ENCODE data around the gene VWA5B1.

The VWA5B1 gene

DNA sequence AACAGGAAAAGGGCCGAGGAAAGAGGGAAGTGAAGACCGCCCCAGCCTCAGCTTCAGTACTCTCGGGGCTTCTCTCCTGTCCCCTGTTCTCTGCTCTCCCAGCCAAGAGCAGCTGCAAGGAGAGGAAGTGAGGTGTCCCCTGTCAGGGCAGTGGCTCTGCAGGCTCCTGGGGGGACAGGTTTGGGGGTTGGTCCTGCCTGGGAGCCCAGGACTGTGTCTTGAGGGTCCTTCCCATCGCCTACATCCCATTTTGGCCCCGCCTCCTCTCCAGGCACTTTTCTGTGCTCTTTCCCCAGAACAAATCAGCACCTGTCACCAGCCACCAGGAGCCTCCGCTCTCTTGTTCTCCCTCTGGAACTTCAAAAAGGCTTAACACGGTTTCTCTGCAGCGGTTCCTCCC lies 82.6 kb downstream of the VWA5B1 start:
- Histone ChIP-seq H3K9me3 (ENCODE audit: control insufficient read depth, low read length) (no peaks in the 10 kb centered on the region), H3K4me3 (ENCODE audit: insufficient read depth, low read depth, low read length) (no peak overlapping the region), H3K4me1 (ENCODE audit: control insufficient read depth, insufficient read depth, low read length) (peaks cover 15% of the 10 kb centered on the region), H3K36me3 (ENCODE audit: control insufficient read depth, insufficient read depth, low read length) (no peaks in the 10 kb centered on the region), H3K27ac (ENCODE audit: insufficient read depth, low read depth, low read length, poor library complexity, severe bottlenecking) (no peak overlapping the region), H3K27me3 (ENCODE audit: control insufficient read depth, insufficient read depth, low read length, poor library complexity, severe bottlenecking) (peaks cover 38% of the 10 kb centered on the region)
- WGBS, 2 experiments, result 46 to 47% methylated on average over 8 of the region's 8 CpGs

DNA sequence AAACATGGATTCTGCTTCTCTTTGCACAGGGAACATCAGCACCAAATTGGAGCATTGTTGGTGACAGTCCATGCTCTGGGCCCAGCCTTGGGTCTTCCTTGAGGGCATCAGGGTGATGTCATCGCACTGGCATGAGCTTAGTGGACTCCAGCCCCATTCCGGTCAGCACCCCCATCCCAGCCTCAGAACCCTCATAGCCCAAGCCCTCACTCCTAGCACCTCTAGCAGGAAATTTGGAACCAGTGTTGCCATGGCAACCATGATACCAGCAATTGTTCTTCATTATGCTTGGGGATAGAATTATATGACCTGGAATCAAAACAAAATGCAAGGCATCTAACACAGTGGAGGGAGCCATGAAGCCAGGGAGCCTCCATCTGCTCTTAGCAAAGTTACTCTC lies 83.1 kb downstream of the VWA5B1 start:
- Histone ChIP-seq H3K4me1 (ENCODE audit: control insufficient read depth, insufficient read depth, low read length) (peaks cover 15% of the 10 kb centered on the region), H3K27ac (ENCODE audit: insufficient read depth, low read depth, low read length, poor library complexity, severe bottlenecking) (no peak overlapping the region), H3K9me3 (ENCODE audit: control insufficient read depth, low read length) (no peaks in the 10 kb centered on the region), H3K27me3 (ENCODE audit: control insufficient read depth, insufficient read depth, low read length, poor library complexity, severe bottlenecking) (peaks cover 33% of the 10 kb centered on the region), H3K4me3 (ENCODE audit: insufficient read depth, low read depth, low read length) (no peak overlapping the region), H3K36me3 (ENCODE audit: control insufficient read depth, insufficient read depth, low read length) (no peaks in the 10 kb centered on the region)
- WGBS, 2 experiments, result 83 to 84% methylated on average over 2 of the region's 2 CpGs

DNA sequence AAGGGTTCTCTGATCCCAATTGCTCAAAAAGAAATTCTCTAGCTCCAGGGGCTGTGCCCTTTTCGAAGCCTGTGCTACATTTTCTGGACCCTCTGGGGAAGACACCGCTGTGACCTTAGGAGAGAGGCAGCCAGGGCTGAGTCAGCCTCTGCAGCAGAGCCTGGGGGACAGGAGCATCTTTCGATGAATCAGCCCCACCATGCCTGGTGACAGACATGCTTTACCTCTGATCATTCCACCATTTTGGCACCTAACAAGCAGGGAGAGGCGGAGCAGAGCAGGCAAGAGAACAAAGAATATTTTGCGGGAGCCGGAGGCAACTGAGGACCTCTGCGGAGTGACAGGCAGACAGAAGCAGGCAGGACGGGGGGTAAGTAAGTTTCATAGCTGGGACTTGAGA lies 84.9 kb downstream of the VWA5B1 start:
- Histone ChIP-seq H3K4me1 (ENCODE audit: control insufficient read depth, insufficient read depth, low read length) (peaks cover 18% of the 10 kb centered on the region), H3K27me3 (ENCODE audit: control insufficient read depth, insufficient read depth, low read length, poor library complexity, severe bottlenecking) (peaks cover 15% of the 10 kb centered on the region), H3K36me3 (ENCODE audit: control insufficient read depth, insufficient read depth, low read length) (no peaks in the 10 kb centered on the region), H3K4me3 (ENCODE audit: insufficient read depth, low read depth, low read length) (no peak overlapping the region), H3K9me3 (ENCODE audit: control insufficient read depth, low read length) (no peaks in the 10 kb centered on the region), H3K27ac (ENCODE audit: insufficient read depth, low read depth, low read length, poor library complexity, severe bottlenecking) (no peak overlapping the region)
- WGBS, 2 experiments, result 56 to 58% methylated on average over 8 of the region's 8 CpGs

DNA sequence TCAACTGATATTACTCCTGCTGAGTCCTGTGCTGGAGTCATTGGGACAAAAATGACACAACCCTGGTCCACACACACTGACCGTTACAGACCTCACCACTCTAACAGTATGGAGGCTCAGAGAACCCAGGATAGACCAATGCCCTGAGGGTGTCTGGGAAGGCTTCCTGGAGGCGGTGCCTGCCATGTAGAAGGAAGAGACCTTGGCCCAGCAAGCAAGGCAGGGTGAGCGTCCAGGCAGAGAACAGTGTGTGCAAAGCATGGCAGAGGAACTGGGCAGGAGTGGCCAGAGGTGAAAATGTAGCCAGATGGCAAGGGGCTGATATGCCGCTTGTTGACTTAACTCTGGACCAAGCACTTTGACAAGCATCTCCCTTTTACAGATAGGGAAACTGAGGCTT lies 85.5 kb downstream of the VWA5B1 start:
- no peaks in the 10 kb centered on the region for H3K36me3 ChIP-seq (ENCODE audit: control insufficient read depth, insufficient read depth, low read length)
- H3K4me3 ChIP-seq (ENCODE audit: insufficient read depth, low read depth, low read length), result no peak overlapping the region
- peaks cover 10% of the 10 kb centered on the region for H3K27me3 ChIP-seq (ENCODE audit: control insufficient read depth, insufficient read depth, low read length, poor library complexity, severe bottlenecking)
- H3K9me3 ChIP-seq (ENCODE audit: control insufficient read depth, low read length), result no peaks in the 10 kb centered on the region
- 84 to 87% methylated on average over 4 of the region's 4 CpGs for WGBS, 2 experiments
- no peak overlapping the region for H3K27ac ChIP-seq (ENCODE audit: insufficient read depth, low read depth, low read length, poor library complexity, severe bottlenecking)
- peaks cover 22% of the 10 kb centered on the region for H3K4me1 ChIP-seq (ENCODE audit: control insufficient read depth, insufficient read depth, low read length)

DNA sequence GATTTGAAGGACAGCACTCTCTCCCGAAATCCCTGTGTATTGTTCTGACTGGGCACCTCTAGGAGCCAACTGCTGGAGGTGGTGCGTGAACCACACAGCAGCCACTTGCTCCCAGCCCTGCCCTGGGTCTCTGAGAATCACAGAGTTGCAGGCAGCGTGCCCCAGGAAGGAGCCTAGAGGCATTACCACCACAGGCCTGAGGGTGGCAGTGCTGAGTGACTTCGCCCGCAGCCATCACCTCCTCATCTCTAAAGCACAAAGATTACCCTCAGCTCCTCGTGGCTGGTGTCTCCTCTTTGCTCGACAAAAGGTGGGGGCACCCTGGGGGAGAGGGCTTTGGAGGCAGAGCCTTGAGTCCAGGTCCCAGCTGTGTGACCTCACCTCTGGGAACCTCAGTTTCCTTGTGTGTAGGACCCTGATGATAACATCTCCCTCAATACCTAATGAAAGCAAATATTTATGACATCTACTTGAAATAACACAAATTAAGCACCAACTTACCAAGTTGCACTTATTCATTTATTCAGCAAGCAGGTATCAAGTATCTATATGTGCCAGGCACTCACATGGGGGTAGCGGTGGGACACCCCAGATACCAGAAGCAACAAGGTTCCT lies 86.3 kb downstream of the VWA5B1 start:
- Histone ChIP-seq H3K27ac (ENCODE audit: insufficient read depth, low read depth, low read length, poor library complexity, severe bottlenecking) (no peak overlapping the region), H3K36me3 (ENCODE audit: control insufficient read depth, insufficient read depth, low read length) (no peaks in the 10 kb centered on the region), H3K4me3 (ENCODE audit: insufficient read depth, low read depth, low read length) (no peak overlapping the region), H3K9me3 (ENCODE audit: control insufficient read depth, low read length) (no peaks in the 10 kb centered on the region), H3K4me1 (ENCODE audit: control insufficient read depth, insufficient read depth, low read length) (peaks cover 22% of the 10 kb centered on the region), H3K27me3 (ENCODE audit: control insufficient read depth, insufficient read depth, low read length, poor library complexity, severe bottlenecking) (peaks cover 10% of the 10 kb centered on the region)
- 17 to 19% methylated on average over 8 of the region's 8 CpGs for WGBS, 2 experiments

DNA sequence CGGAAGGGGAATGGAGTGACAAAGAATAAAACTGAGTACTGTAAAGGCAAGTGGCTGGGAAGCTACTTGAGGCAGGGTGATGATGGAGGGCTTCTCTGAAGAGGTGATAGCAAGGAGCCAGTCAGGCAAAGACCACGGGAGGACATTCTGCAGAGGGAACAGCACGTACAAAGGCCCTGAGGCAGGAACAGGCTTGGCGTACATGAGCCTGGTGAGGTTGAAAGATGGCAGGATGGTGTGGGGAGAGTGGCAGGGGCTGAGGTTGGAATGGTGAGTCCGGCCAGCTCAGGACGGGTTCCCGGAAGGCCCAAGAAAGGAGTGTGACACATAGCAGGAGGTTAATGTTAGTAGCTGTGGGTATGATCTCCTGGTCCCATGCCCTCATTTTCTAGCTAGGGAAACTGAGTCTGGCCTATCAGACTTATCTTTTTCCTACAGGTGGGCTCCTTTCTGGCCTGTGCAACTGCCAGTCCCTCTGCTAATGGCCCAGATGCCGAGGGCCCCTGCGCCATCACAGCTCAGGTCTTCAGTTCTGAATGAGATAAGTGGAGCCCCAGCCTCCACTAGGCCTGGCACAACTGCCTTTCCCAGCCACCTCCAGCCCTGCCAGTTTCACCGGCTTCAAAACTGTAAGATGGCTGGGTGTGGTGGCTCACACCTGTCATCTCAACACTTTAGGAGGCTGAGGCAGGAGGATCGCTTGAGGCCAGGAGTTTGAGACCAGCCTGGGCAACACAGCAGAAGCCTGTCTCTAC lies 87.0 kb downstream of the VWA5B1 start:
- Histone ChIP-seq H3K36me3 (ENCODE audit: control insufficient read depth, insufficient read depth, low read length) (no peaks in the 10 kb centered on the region), H3K9me3 (ENCODE audit: control insufficient read depth, low read length) (no peaks in the 10 kb centered on the region), H3K27me3 (ENCODE audit: control insufficient read depth, insufficient read depth, low read length, poor library complexity, severe bottlenecking) (peaks cover 10% of the 10 kb centered on the region), H3K27ac (ENCODE audit: insufficient read depth, low read depth, low read length, poor library complexity, severe bottlenecking) (no peak overlapping the region), H3K4me3 (ENCODE audit: insufficient read depth, low read depth, low read length) (no peak overlapping the region), H3K4me1 (ENCODE audit: control insufficient read depth, insufficient read depth, low read length) (peaks cover 22% of the 10 kb centered on the region)
- WGBS, 2 experiments, result 95% methylated on average over 11 of the region's 11 CpGs

DNA sequence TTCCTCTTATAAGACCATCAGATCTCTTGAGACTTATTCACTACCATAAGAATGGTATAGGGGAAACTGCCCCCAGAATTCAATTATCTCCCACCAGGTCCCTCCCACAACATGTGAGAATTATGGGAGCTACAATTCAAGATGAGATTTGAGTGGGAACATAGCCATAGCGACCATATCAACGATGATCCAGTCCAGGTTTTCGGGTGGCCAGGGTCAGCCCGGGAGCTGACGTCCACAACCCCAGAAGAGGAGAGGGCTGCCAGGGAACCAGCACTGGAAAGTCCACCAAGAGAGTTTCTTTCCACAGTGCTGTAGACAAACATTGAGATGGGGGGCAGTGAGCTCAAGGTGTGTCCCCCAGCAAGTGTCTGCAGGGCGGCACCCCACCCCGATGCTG lies 88.4 kb downstream of the VWA5B1 start:
- no peak overlapping the region for H3K27ac ChIP-seq (ENCODE audit: insufficient read depth, low read depth, low read length, poor library complexity, severe bottlenecking)
- no peak overlapping the region for H3K4me3 ChIP-seq (ENCODE audit: insufficient read depth, low read depth, low read length)
- WGBS, 2 experiments, result 69 to 73% methylated on average over 7 of the region's 7 CpGs
- no peaks in the 10 kb centered on the region for H3K9me3 ChIP-seq (ENCODE audit: control insufficient read depth, low read length)
- H3K36me3 ChIP-seq (ENCODE audit: control insufficient read depth, insufficient read depth, low read length), result no peaks in the 10 kb centered on the region
- peaks cover 17% of the 10 kb centered on the region for H3K4me1 ChIP-seq (ENCODE audit: control insufficient read depth, insufficient read depth, low read length)
- H3K27me3 ChIP-seq (ENCODE audit: control insufficient read depth, insufficient read depth, low read length, poor library complexity, severe bottlenecking), result peaks cover 10% of the 10 kb centered on the region

DNA sequence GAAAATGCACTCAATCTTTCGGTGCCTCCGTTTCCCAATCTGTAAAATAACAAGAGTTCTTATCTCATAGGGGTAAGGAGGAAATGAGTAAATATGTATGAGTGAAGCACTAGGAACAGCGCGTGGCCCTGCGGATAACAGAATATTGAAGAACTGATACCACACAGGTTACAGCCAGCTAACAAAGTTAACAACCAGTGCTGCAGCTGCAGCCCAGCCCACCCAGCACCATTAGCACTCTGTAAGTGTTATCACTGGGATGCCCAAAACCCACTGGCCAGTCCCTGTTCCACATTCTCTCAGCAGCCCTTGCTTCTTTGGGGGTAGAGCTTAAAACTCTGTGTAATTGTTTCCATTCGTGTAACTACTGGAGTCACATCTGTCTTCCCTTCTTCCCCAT lies 89.5 kb downstream of the VWA5B1 start:
- Histone ChIP-seq H3K27me3 (ENCODE audit: control insufficient read depth, insufficient read depth, low read length, poor library complexity, severe bottlenecking) (peaks cover 10% of the 10 kb centered on the region), H3K36me3 (ENCODE audit: control insufficient read depth, insufficient read depth, low read length) (no peaks in the 10 kb centered on the region), H3K9me3 (ENCODE audit: control insufficient read depth, low read length) (no peaks in the 10 kb centered on the region), H3K4me1 (ENCODE audit: control insufficient read depth, insufficient read depth, low read length) (peaks cover 14% of the 10 kb centered on the region), H3K27ac (ENCODE audit: insufficient read depth, low read depth, low read length, poor library complexity, severe bottlenecking) (no peak overlapping the region), H3K4me3 (ENCODE audit: insufficient read depth, low read depth, low read length) (no peak overlapping the region)
- 83 to 86% methylated on average over 6 of the region's 6 CpGs for WGBS, 2 experiments

DNA sequence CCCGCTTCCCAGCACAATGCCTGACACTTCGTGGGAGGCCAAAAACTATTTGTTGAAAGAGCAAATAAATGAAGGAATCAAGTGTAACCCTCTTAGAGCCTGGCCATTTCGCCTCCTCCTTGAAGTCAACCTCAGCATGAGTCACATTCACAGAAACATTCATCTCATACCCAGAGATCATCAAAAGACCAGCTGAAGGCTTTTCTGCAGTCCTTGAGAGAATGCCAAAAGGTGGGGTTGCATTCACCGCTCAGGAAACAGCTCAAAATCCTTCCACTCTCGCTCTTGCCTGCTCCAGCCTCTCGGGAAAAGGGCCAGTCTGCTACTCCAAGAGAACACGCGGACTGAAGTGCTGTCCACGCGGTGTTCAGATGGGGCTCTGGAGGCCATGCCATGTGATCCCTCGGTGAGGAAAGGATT lies 90.0 kb downstream of the VWA5B1 start:
- H3K27ac ChIP-seq (ENCODE audit: insufficient read depth, low read depth, low read length, poor library complexity, severe bottlenecking), result no peak overlapping the region
- peaks cover 13% of the 10 kb centered on the region for H3K4me1 ChIP-seq (ENCODE audit: control insufficient read depth, insufficient read depth, low read length)
- H3K9me3 ChIP-seq (ENCODE audit: control insufficient read depth, low read length), result no peaks in the 10 kb centered on the region
- no peaks in the 10 kb centered on the region for H3K36me3 ChIP-seq (ENCODE audit: control insufficient read depth, insufficient read depth, low read length)
- no peak overlapping the region for H3K4me3 ChIP-seq (ENCODE audit: insufficient read depth, low read depth, low read length)
- peaks cover 10% of the 10 kb centered on the region for H3K27me3 ChIP-seq (ENCODE audit: control insufficient read depth, insufficient read depth, low read length, poor library complexity, severe bottlenecking)
- 61 to 68% methylated on average over 11 of the region's 11 CpGs for WGBS, 2 experiments

DNA sequence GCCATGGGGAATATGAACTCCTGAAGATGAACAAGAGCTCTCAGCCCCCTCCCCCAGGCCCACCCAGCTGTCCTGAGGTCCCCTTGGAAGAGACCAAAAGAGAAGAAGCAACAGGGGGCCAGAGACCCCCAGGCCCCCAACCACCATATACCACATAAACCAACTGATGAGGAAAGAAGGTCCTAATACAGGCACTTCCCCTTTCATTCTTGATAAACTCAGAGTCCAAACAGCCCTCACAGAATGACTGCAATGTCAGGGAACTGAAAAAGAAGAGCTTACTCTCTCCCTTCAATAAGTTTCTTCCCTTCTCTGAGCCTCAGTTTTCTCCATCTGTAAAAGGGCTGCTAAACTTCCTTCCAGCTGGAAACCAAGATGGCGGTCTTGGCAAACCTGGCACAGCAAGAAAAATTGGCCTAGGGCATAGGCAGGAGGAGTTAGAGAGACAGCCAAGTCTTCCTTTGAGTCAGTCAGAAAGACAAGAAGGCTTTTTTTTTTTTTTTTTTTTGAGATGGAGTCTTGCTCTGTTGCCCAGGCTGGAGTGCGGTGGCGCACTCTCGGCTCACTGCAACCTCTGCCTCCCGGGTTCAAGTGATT lies 90.5 kb downstream of the VWA5B1 start:
- WGBS, 2 experiments, result 96 to 100% methylated on average over 5 of the region's 5 CpGs
- Histone ChIP-seq H3K27me3 (ENCODE audit: control insufficient read depth, insufficient read depth, low read length, poor library complexity, severe bottlenecking) (peaks cover 7% of the 10 kb centered on the region), H3K9me3 (ENCODE audit: control insufficient read depth, low read length) (no peaks in the 10 kb centered on the region), H3K4me3 (ENCODE audit: insufficient read depth, low read depth, low read length) (no peak overlapping the region), H3K4me1 (ENCODE audit: control insufficient read depth, insufficient read depth, low read length) (peaks cover 10% of the 10 kb centered on the region), H3K27ac (ENCODE audit: insufficient read depth, low read depth, low read length, poor library complexity, severe bottlenecking) (no peak overlapping the region), H3K36me3 (ENCODE audit: control insufficient read depth, insufficient read depth, low read length) (no peaks in the 10 kb centered on the region)
